HepG2 (cell line): ENCODE measurements around the gene PRCD. TPM values are rescaled to one million over a fixed set of nuclear protein-coding genes. Genes with fewer than 3 reads are reported as not detected.
A peak's percentile ranks its signal among the peaks of the same experiment; 100 is the strongest.

Source experiments
- CBFB ChIP-seq: sonication (generic); formaldehyde crosslinking; IDR thresholded peaks from 2 replicates; pipeline ENCODE4 v1.4.0; 2020; ENCODE audit warnings: missing genetic modification reagents
- EED ChIP-seq: sonication (generic); formaldehyde crosslinking; IDR thresholded peaks from 2 replicates; pipeline ENCODE4 v1.5.0; 2020; ENCODE audit warnings: mild to moderate bottlenecking, missing genetic modification reagents
- IKZF4 ChIP-seq: sonication (generic); formaldehyde crosslinking; IDR thresholded peaks from 2 replicates; pipeline ENCODE4 v1.5.1; 2020; ENCODE audit warnings: borderline replicate concordance, mild to moderate bottlenecking, low read depth, missing genetic modification reagents; ENCODE audit errors: not compliant biosample characterization
- PRPF4 ChIP-seq: fragments of 200-400 bp; formaldehyde crosslinking; IDR thresholded peaks from 2 replicates; pipeline ENCODE4 v1.6.1; 2016; ENCODE audit warnings: low read length, low read depth; ENCODE audit not compliant: poor library complexity, severe bottlenecking
- SP2 ChIP-seq: sonication (generic); formaldehyde crosslinking; IDR thresholded peaks from 2 replicates; pipeline ENCODE4 v1.5.1; 2020; ENCODE audit warnings: mild to moderate bottlenecking, missing genetic modification reagents
- ZBTB3 ChIP-seq: sonication (generic); formaldehyde crosslinking; IDR thresholded peaks from 2 replicates; pipeline ENCODE4 v1.4.0; 2020; ENCODE audit warnings: low read depth, mild to moderate bottlenecking, moderate library complexity, missing genetic modification reagents, borderline replicate concordance
- ZFP1 ChIP-seq: IDR thresholded peaks from 2 replicates; pipeline ENCODE4 v1.6.1; 2016
- ZNF136 ChIP-seq: sonication (generic); formaldehyde crosslinking; IDR thresholded peaks from 2 replicates; pipeline ENCODE4 v1.8.1; 2022; ENCODE audit warnings: low read depth, mild to moderate bottlenecking, moderate library complexity, missing genetic modification reagents
- ZNF138 ChIP-seq: sonication (generic); formaldehyde crosslinking; IDR thresholded peaks from 2 replicates; pipeline ENCODE4 v1.5.0; 2020; ENCODE audit warnings: mild to moderate bottlenecking, low read depth, missing genetic modification reagents
- ZNF224 ChIP-seq: sonication (generic); formaldehyde crosslinking; IDR thresholded peaks from 2 replicates; pipeline ENCODE4 v1.5.0; 2020; ENCODE audit warnings: mild to moderate bottlenecking, missing genetic modification reagents
- ZNF317 ChIP-seq: sonication (generic); formaldehyde crosslinking; IDR thresholded peaks from 2 replicates; pipeline ENCODE4 v1.5.0; 2020; ENCODE audit warnings: mild to moderate bottlenecking, missing genetic modification reagents
- ZNF430 ChIP-seq: sonication (generic); formaldehyde crosslinking; IDR thresholded peaks from 2 replicates; pipeline ENCODE4 v1.9.0; 2021; ENCODE audit warnings: mild to moderate bottlenecking, missing genetic modification reagents
- polyA plus RNA-seq, 8 experiments: library from polyadenylated mRNA; depleted of rRNA in 3 of 8; stranded (reverse) in 7 of 8; unstranded in 1 of 8; fragments of >200 nt; fragmentation: Illumina TruSeq in 4 of 8; extraction: Trizol in 4 of 8; gene quantifications; 2 replicates each; pipeline versions ENCODE4 v1.2.1 to v1.2.3, GENCODE V29; 2011 to 2016; ENCODE audit warnings: low read depth in 4 of 8, missing spikeins in 1 of 8, mixed read lengths in 1 of 8; ENCODE audit not compliant: insufficient read depth in 1 of 8
- total RNA-seq, 5 experiments: library from RNA; depleted of rRNA; stranded (reverse); fragments of >200 nt; fragmentation: Illumina TruSeq; extraction: Trizol; gene quantifications; 2 replicates each; pipeline ENCODE4 v1.2.3, GENCODE V29; 2016; ENCODE audit warnings: low read depth in 1 of 5
- TF ChIP-seq, protein P1 (sequence below): sonication (generic); formaldehyde crosslinking; IDR thresholded peaks from 2 replicates; pipeline ENCODE4 v1.5.0; 2020; ENCODE audit warnings: mild to moderate bottlenecking, missing genetic modification reagents, borderline replicate concordance
- TF ChIP-seq, protein P2 (sequence below), 2 experiments: sonication (generic) in 1 of 2; formaldehyde crosslinking in 1 of 2; IDR thresholded peaks; 2 replicates each; pipeline versions ENCODE4 v1.4.0 to v1.6.1; 2016 to 2020; ENCODE audit warnings: borderline replicate concordance in 1 of 2, low read depth in 1 of 2, mild to moderate bottlenecking in 1 of 2, missing genetic modification reagents in 1 of 2
- TF ChIP-seq, protein P3 (sequence below): sonication (generic); formaldehyde crosslinking; IDR thresholded peaks from 2 replicates; pipeline ENCODE4 v1.4.0; 2020; ENCODE audit warnings: missing genetic modification reagents, borderline replicate concordance
- TF ChIP-seq, protein P4 (sequence below): sonication (generic); formaldehyde crosslinking; IDR thresholded peaks from 2 replicates; pipeline ENCODE4 v1.9.0; 2021; ENCODE audit warnings: missing genetic modification reagents, borderline replicate concordance

Gene PRCD
- total and polyA plus RNA-seq, 2 of the 13 experiments (the other 11 are each of a cell fraction or from before 2014, with no cell fraction given), result 0.51 TPM; not detected in 1

DNA sequence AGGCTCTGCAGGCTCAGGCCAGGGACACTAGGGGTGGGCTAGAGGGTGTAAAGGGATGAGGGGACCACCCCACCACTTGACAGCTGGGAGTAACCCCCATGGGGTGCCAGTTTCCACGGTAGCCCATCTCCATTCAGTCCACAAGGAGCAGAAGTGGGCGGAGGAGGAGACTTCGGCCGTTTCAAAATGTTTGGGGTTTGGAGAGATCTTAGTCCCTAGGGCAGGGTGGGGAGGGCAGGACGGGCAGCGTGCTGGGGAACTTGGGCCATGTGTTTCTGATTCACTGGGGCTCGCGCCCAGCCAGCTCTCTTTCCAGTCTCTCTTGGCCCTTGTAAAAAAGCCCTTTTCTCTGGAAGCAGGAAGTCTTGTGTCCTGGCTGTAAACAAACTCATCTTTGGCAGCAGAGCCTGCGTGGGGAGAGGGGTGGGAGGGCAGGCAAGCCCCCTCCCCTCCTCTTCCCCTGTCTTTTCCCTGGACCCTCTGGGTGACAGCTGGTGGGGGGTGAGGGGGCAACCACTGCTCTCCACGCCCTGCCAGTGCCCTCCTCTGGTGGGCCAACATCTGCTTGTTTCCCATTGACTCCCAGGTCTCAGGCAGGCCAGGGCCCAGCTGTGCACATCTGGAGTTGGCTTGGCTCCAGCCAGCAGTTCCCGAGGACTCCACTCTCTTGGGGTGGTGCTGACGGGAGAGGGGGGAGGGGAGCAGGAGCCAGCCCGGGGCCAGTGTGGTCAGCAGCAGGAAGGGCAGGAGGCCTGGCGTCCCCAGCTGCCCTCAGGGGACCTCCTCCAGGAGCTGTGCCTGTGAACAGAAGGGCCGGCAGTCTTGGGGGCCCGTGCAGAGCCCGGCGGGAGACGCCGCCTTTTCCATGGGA is 10.4 kb upstream of the PRCD start (continued):
- TF ChIP-seq, protein P1, sequence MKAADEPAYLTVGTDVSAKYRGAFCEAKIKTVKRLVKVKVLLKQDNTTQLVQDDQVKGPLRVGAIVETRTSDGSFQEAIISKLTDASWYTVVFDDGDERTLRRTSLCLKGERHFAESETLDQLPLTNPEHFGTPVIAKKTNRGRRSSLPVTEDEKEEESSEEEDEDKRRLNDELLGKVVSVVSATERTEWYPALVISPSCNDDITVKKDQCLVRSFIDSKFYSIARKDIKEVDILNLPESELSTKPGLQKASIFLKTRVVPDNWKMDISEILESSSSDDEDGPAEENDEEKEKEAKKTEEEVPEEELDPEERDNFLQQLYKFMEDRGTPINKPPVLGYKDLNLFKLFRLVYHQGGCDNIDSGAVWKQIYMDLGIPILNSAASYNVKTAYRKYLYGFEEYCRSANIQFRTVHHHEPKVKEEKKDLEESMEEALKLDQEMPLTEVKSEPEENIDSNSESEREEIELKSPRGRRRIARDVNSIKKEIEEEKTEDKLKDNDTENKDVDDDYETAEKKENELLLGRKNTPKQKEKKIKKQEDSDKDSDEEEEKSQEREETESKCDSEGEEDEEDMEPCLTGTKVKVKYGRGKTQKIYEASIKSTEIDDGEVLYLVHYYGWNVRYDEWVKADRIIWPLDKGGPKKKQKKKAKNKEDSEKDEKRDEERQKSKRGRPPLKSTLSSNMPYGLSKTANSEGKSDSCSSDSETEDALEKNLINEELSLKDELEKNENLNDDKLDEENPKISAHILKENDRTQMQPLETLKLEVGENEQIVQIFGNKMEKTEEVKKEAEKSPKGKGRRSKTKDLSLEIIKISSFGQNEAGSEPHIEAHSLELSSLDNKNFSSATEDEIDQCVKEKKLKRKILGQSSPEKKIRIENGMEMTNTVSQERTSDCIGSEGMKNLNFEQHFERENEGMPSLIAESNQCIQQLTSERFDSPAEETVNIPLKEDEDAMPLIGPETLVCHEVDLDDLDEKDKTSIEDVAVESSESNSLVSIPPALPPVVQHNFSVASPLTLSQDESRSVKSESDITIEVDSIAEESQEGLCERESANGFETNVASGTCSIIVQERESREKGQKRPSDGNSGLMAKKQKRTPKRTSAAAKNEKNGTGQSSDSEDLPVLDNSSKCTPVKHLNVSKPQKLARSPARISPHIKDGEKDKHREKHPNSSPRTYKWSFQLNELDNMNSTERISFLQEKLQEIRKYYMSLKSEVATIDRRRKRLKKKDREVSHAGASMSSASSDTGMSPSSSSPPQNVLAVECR (CRISPR knock-in tag), result peak; percentile 49; the same call in 1 of the 2 replicates
- TF ChIP-seq ZNF224 (CRISPR knock-in tag) (no peak), ZFP1 (CRISPR knock-in tag) (no peak), ZNF138 (CRISPR knock-in tag) (peak; percentile 83), ZBTB3 (CRISPR knock-in tag) (0 out of 2 replicates have a peak, but pooled peaks have one; percentile 44), PRPF4 (no peak), CBFB (CRISPR knock-in tag) (no peak), IKZF4 (CRISPR knock-in tag) (no peak), EED (CRISPR knock-in tag) (peak; percentile 90; the same call in 1 of the 2 replicates), ZNF430 (CRISPR knock-in tag) (0 out of 2 replicates have a peak, but pooled peaks have one; percentile 12), ZNF317 (CRISPR knock-in tag) (no peak), SP2 (CRISPR knock-in tag) (0 out of 2 replicates have a peak, but pooled peaks have one; percentile 35), ZNF136 (CRISPR knock-in tag) (no peak)
- TF ChIP-seq, protein P2, sequence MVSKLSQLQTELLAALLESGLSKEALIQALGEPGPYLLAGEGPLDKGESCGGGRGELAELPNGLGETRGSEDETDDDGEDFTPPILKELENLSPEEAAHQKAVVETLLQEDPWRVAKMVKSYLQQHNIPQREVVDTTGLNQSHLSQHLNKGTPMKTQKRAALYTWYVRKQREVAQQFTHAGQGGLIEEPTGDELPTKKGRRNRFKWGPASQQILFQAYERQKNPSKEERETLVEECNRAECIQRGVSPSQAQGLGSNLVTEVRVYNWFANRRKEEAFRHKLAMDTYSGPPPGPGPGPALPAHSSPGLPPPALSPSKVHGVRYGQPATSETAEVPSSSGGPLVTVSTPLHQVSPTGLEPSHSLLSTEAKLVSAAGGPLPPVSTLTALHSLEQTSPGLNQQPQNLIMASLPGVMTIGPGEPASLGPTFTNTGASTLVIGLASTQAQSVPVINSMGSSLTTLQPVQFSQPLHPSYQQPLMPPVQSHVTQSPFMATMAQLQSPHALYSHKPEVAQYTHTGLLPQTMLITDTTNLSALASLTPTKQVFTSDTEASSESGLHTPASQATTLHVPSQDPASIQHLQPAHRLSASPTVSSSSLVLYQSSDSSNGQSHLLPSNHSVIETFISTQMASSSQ (IDR thresholded peaks at IDR 0.05; ENCODE audit: low read depth), result no peak
- TF ChIP-seq, protein P2 (CRISPR knock-in tag; IDR thresholded peaks at IDR 0.05; ENCODE audit: borderline replicate concordance), result peak; percentile 23; the same call in 1 of the 2 replicates
- TF ChIP-seq, protein P3, sequence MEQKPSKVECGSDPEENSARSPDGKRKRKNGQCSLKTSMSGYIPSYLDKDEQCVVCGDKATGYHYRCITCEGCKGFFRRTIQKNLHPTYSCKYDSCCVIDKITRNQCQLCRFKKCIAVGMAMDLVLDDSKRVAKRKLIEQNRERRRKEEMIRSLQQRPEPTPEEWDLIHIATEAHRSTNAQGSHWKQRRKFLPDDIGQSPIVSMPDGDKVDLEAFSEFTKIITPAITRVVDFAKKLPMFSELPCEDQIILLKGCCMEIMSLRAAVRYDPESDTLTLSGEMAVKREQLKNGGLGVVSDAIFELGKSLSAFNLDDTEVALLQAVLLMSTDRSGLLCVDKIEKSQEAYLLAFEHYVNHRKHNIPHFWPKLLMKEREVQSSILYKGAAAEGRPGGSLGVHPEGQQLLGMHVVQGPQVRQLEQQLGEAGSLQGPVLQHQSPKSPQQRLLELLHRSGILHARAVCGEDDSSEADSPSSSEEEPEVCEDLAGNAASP (CRISPR knock-in tag), result peak; percentile 95
- TF ChIP-seq, protein P4, sequence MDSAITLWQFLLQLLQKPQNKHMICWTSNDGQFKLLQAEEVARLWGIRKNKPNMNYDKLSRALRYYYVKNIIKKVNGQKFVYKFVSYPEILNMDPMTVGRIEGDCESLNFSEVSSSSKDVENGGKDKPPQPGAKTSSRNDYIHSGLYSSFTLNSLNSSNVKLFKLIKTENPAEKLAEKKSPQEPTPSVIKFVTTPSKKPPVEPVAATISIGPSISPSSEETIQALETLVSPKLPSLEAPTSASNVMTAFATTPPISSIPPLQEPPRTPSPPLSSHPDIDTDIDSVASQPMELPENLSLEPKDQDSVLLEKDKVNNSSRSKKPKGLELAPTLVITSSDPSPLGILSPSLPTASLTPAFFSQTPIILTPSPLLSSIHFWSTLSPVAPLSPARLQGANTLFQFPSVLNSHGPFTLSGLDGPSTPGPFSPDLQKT (CRISPR knock-in tag), result no peak
